OCI-LY7 (cell line): ENCODE measurements around the gene CALD1. TPM values are rescaled to one million over a fixed set of nuclear protein-coding genes. Genes with fewer than 3 reads are reported as not detected.

ENCODE experiments used
- BruUV-seq: library from RNA; stranded (reverse); fragments of 400-500 nt; replicated peaks from 2 replicates; lab custom pipeline; 2021; lab: Mats Ljungman, UMichigan
- CTCF ChIA-PET: fragments of 300-600 bp; sonication (Branson Sonifier 250); formaldehyde crosslinking; loops from one replicate; lab custom pipeline; 2022; ENCODE audit warnings: antibody characterized with exemption; ENCODE audit not compliant: unreplicated experiment; lab: Charles Lee
- POLR2A ChIA-PET: fragments of 300-600 bp; sonication (Branson Sonifier 250); formaldehyde crosslinking; loops from one replicate; lab custom pipeline; 2022; ENCODE audit warnings: antibody characterized with exemption; lab: Charles Lee
- DNase-seq: peaks from one replicate; pipeline ENCODE4 v3.0.0-alpha.2; 2015; ENCODE audit warnings: low spot score
- H2AFZ ChIP-seq: fragments of 200-600 bp; sonication (generic), shearing (Covaris generic); 2 replicates; pipeline ENCODE4 v1.6.1; 2014; ENCODE audit warnings: mild to moderate bottlenecking, antibody characterized with exemption, low read length, moderate library complexity
- H3K27ac ChIP-seq: fragments of 200-600 bp; sonication (generic); 2 replicates; pipeline ENCODE4 v1.5.1; 2014; ENCODE audit warnings: mixed run types, low read depth, mild to moderate bottlenecking, moderate library complexity, low read length, inconsistent platforms; ENCODE audit not compliant: poor library complexity, severe bottlenecking
- H3K36me3 ChIP-seq: fragments of 200-600 bp; sonication (generic); 2 replicates; pipeline ENCODE4 v1.6.1; 2014; ENCODE audit warnings: mild to moderate bottlenecking, antibody characterized with exemption, low read length, moderate library complexity, mixed read lengths; ENCODE audit not compliant: insufficient read depth
- H3K4me1 ChIP-seq: fragments of 200-600 bp; sonication (generic); 2 replicates; pipeline ENCODE4 v1.5.1; 2014; ENCODE audit warnings: mild to moderate bottlenecking, low read length; ENCODE audit not compliant: insufficient read depth, poor library complexity, severe bottlenecking
- H3K4me2 ChIP-seq: fragments of 200-600 bp; sonication (generic); 2 replicates; pipeline ENCODE4 v1.6.1; 2014; ENCODE audit warnings: mild to moderate bottlenecking, low read length
- H3K4me3 ChIP-seq: fragments of 200-600 bp; sonication (generic); 2 replicates; pipeline ENCODE4 v1.5.1; 2014; ENCODE audit warnings: mild to moderate bottlenecking, low read depth, low read length; ENCODE audit not compliant: poor library complexity, severe bottlenecking
- H3K79me2 ChIP-seq: fragments of 200-600 bp; sonication (generic); 2 replicates; pipeline ENCODE4 v1.6.1; 2016; ENCODE audit warnings: low read depth, mild to moderate bottlenecking, low read length, moderate library complexity, mixed read lengths; ENCODE audit not compliant: insufficient read depth
- H3K9me2 ChIP-seq: fragments of 200-600 bp; sonication (generic); 2 replicates; pipeline ENCODE4 v1.6.1; 2016; ENCODE audit warnings: mild to moderate bottlenecking, low read length, mixed read lengths; ENCODE audit not compliant: insufficient read depth
- H3K9me3 ChIP-seq: fragments of 200-600 bp; sonication (generic); 2 replicates; pipeline ENCODE4 v1.6.1; 2014; ENCODE audit warnings: mild to moderate bottlenecking, mixed run types, low read length, mixed read lengths
- H4K20me1 ChIP-seq: fragments of 200-600 bp; sonication (generic); 2 replicates; pipeline ENCODE4 v1.6.1; 2014; ENCODE audit warnings: mild to moderate bottlenecking, antibody characterized with exemption, low read length, moderate library complexity, mixed read lengths; ENCODE audit not compliant: insufficient read depth
- EZH2phosphoT487 ChIP-seq: fragments of 200-600 bp; sonication (generic); IDR thresholded peaks from 2 replicates; pipeline ENCODE4 v1.6.1; 2018; ENCODE audit warnings: low read depth, borderline replicate concordance, mild to moderate bottlenecking, mixed run types, antibody characterized with exemption, low read length, moderate library complexity, mixed read lengths
- intact Hi-C: fragments of 100-400 bp; cut with micrococcal nuclease; formaldehyde crosslinking; loops from one replicate; pipeline ENCODE4 v1.10.0; 2022; ENCODE audit not compliant: unreplicated experiment
- total RNA-seq, 2 experiments: library from RNA; depleted of rRNA in 1 of 2; stranded (reverse); fragments of >200 nt in 1 of 2; shearing (Covaris generic) in 1 of 2; gene quantifications; 2 replicates each; pipeline ENCODE4 v1.2.3, GENCODE V29; 2014 to 2022
- TF ChIP-seq, protein P1 (sequence below): fragments of 200-600 bp; sonication (generic); conservative IDR thresholded peaks from 2 replicates; pipeline ENCODE4 v1.5.1; 2014; ENCODE audit warnings: mild to moderate bottlenecking, antibody characterized with exemption, low read length, moderate library complexity, mixed read lengths

CALD1 gene
- total RNA-seq, 2 experiments from 2014 or later = 0.25 to 0.49 TPM

- no peak overlapping the region for H3K4me2 ChIP-seq
- intact Hi-C loops = no loop called here
- BruUV-seq = no TSS peak
- no peaks in the 10 kb centered on the region for H3K4me1 ChIP-seq
- no peaks in the 10 kb centered on the region for H4K20me1 ChIP-seq
- ChIA-PET CTCF (no interaction called here), POLR2A (no interaction called here)
- no peaks in the 10 kb centered on the region for H3K79me2 ChIP-seq
- no peak overlapping the region for H3K27ac ChIP-seq
- H3K9me3 ChIP-seq = no peaks in the 10 kb centered on the region
- no peak for DNase-seq
- no peaks in the 10 kb centered on the region for H3K9me2 ChIP-seq
- H3K36me3 ChIP-seq = no peaks in the 10 kb centered on the region
- no peak overlapping the region for H2AFZ ChIP-seq
- no peak overlapping the region for H3K4me3 ChIP-seq
- TF ChIP-seq EZH2phosphoT487 = no peak
- TF ChIP-seq, protein P1, sequence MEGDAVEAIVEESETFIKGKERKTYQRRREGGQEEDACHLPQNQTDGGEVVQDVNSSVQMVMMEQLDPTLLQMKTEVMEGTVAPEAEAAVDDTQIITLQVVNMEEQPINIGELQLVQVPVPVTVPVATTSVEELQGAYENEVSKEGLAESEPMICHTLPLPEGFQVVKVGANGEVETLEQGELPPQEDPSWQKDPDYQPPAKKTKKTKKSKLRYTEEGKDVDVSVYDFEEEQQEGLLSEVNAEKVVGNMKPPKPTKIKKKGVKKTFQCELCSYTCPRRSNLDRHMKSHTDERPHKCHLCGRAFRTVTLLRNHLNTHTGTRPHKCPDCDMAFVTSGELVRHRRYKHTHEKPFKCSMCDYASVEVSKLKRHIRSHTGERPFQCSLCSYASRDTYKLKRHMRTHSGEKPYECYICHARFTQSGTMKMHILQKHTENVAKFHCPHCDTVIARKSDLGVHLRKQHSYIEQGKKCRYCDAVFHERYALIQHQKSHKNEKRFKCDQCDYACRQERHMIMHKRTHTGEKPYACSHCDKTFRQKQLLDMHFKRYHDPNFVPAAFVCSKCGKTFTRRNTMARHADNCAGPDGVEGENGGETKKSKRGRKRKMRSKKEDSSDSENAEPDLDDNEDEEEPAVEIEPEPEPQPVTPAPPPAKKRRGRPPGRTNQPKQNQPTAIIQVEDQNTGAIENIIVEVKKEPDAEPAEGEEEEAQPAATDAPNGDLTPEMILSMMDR = no peak
These were observed 146.3 kb downstream of the CALD1 start for GRCh38 chr7:134925766-134926165.

GRCh38 chr7:134926396-134926795 lies 147.0 kb downstream of the CALD1 start:
- no peaks in the 10 kb centered on the region for H4K20me1 ChIP-seq
- CTCF ChIA-PET = no interaction called here
- no peak overlapping the region for H3K4me3 ChIP-seq
- TF ChIP-seq, protein P1 = no peak
- TF ChIP-seq EZH2phosphoT487 = no peak
- no peaks in the 10 kb centered on the region for H3K9me2 ChIP-seq
- intact Hi-C loops = no loop called here
- no peaks in the 10 kb centered on the region for H3K79me2 ChIP-seq
- DNase-seq = no peak
- POLR2A ChIA-PET = no interaction called here
- no peaks in the 10 kb centered on the region for H3K4me1 ChIP-seq
- no TSS peak for BruUV-seq
- no peak overlapping the region for H3K4me2 ChIP-seq
- no peak overlapping the region for H2AFZ ChIP-seq
- no peak overlapping the region for H3K27ac ChIP-seq
- no peaks in the 10 kb centered on the region for H3K36me3 ChIP-seq
- no peaks in the 10 kb centered on the region for H3K9me3 ChIP-seq

DNA sequence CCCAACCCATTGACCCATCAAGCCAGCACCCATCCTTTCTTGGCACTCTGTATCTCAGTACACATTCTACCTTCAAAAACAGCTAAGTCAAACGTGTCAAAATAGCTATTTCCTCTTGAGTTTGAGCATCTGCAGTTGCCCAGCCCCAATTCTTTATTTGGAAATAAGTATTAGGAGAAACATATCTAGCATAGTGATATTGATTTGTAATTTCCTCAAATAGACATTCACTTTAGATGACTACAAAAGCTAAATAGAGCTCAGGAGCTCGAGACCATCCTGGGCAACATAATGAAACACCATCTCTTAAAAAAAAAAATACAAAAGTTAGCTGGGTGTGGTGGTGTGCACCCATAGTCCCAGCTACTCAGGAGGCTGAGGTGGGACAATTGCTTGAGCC lies 147.6 kb downstream of the CALD1 start:
- intact Hi-C loops = no loop called here
- no peak for TF ChIP-seq EZH2phosphoT487
- TF ChIP-seq, protein P1 = no peak
- no TSS peak for BruUV-seq
- Histone ChIP-seq H3K4me1 (no peaks in the 10 kb centered on the region), H2AFZ (no peak overlapping the region), H3K27ac (no peak overlapping the region), H3K9me3 (no peaks in the 10 kb centered on the region), H3K4me2 (no peak overlapping the region), H3K4me3 (no peak overlapping the region), H4K20me1 (no peaks in the 10 kb centered on the region), H3K36me3 (no peaks in the 10 kb centered on the region), H3K79me2 (no peaks in the 10 kb centered on the region), H3K9me2 (no peaks in the 10 kb centered on the region)
- DNase-seq = no peak
- POLR2A ChIA-PET = interaction anchor here (0.7 kb wide), 1 partner anchor 226 kb away, joined by 5 read pairs; no protein-coding TSS in a partner anchor
- CTCF ChIA-PET = no interaction called here
